Smooth muscle cell (in vitro differentiated cells): ENCODE measurements around the gene USP43. TPM values are rescaled to one million over a fixed set of nuclear protein-coding genes. Genes with fewer than 3 reads are reported as not detected.
A peak's percentile ranks its signal among the peaks of the same experiment; 100 is the strongest.
"Not testable (repeated sequence)": the region's sequence is repeated elsewhere in the genome, so short reads cannot be mapped to it uniquely, and the experiment has no call there.

Experiments
- DNase-seq: peaks from one replicate; lab custom pipeline; 2025; ENCODE audit not compliant: unreplicated experiment; lab: John Stamatoyannopoulos, UW
- H2AFZ ChIP-seq: fragments of 200-600 bp; sonication (generic); 2 replicates; pipeline ENCODE4 v1.6.0; 2016; ENCODE audit warnings: antibody characterized with exemption, low read depth, mild to moderate bottlenecking
- H3F3A ChIP-seq: fragments of 200-600 bp; sonication (generic); 2 replicates; pipeline ENCODE4 v1.6.0; 2017; ENCODE audit warnings: antibody characterized with exemption, low read depth
- H3K27ac ChIP-seq: fragments of 200-600 bp; sonication (generic); 2 replicates; pipeline ENCODE4 v1.5.1; 2016; ENCODE audit warnings: low read depth, mild to moderate bottlenecking
- H3K27me3 ChIP-seq: fragments of 200-600 bp; sonication (generic); 2 replicates; pipeline ENCODE4 v1.6.1; 2016; ENCODE audit warnings: low read depth, mild to moderate bottlenecking
- H3K36me3 ChIP-seq: fragments of 200-600 bp; sonication (generic); 2 replicates; pipeline ENCODE4 v1.5.1; 2016; ENCODE audit warnings: low read depth
- H3K4me1 ChIP-seq: fragments of 200-600 bp; sonication (generic); 2 replicates; pipeline ENCODE4 v1.5.1; 2016; ENCODE audit warnings: low read depth
- H3K4me2 ChIP-seq: fragments of 200-600 bp; sonication (generic); 2 replicates; pipeline ENCODE4 v1.6.0; 2016; ENCODE audit warnings: mild to moderate bottlenecking
- H3K4me3 ChIP-seq: fragments of 200-600 bp; sonication (generic); 2 replicates; pipeline ENCODE4 v1.5.1; 2016; ENCODE audit warnings: mild to moderate bottlenecking
- H3K79me2 ChIP-seq: fragments of 200-600 bp; sonication (generic); 2 replicates; pipeline ENCODE4 v1.6.0; 2016; ENCODE audit warnings: low read depth, mild to moderate bottlenecking
- H3K9ac ChIP-seq: fragments of 200-600 bp; sonication (generic); 2 replicates; pipeline ENCODE4 v1.6.0; 2016; ENCODE audit warnings: low read depth
- H3K9me3 ChIP-seq: fragments of 200-600 bp; sonication (generic); replicated peaks from 2 replicates; pipeline ENCODE4 v1.5.1; 2016; ENCODE audit warnings: low read depth
- H4K20me1 ChIP-seq: fragments of 200-600 bp; sonication (generic); 2 replicates; pipeline ENCODE4 v1.6.0; 2016; ENCODE audit warnings: low read depth
- WGBS: methylation state at CpG from one replicate; pipeline ENCODE4 v1.1.7; 2016; ENCODE audit warnings: low lambda C conversion rate; 5-methylcytosine and 5-hydroxymethylcytosine counted together
- polyA plus RNA-seq: library from polyadenylated mRNA; unstranded; fragments of >200 nt; fragmentation: Nextera tagmentation; extraction: Ambion mirVana; gene quantifications from 2 replicates; pipeline ENCODE4 v1.2.1, GENCODE V29; 2016
- total RNA-seq: library from RNA; depleted of rRNA; stranded (reverse); fragments of >200 nt; gene quantifications from 2 replicates; pipeline ENCODE4 v1.2.3, GENCODE V29; 2014
- TF ChIP-seq, protein P1 (sequence below): fragments of 200-600 bp; sonication (generic); IDR thresholded peaks from 2 replicates; pipeline ENCODE4 v1.5.1; 2017; ENCODE audit warnings: borderline replicate concordance, mild to moderate bottlenecking, antibody characterized with exemption; ENCODE audit not compliant: insufficient read depth, poor library complexity, severe bottlenecking

The USP43 gene
- total and polyA plus RNA-seq, 2 experiments from 2014 or later = 2.0 to 2.7 TPM

DNA sequence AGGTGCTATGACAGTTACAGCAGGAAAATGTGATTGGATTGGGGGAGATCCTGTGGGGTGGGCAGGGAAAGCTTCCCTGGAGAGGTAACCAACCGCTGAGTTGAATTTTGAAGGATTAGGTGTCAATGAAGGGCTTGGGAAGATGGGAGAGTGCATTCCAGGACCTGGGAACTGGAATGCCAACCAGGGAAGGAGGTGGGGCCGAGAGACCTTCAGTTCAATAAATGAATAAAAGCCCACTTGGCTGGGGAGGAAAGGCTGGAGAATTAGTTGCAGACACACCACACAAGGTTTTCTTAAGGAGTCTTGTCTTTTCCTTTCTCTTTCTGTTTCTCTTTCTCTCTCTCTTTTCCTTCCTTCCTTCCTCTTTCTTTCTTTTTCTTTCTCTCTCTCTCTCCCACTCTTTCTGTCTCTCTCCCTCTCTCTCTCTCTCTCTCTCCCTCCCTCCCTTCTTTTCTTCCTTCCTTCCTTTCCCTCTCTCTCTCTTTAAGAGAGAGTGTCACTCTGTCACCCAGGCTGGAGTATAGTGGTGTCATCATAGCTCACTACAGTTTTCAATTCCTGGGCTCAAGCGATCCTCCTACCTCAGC, 3.3 kb downstream of the USP43 start:
- H3K9me3 ChIP-seq = no peaks in the 10 kb centered on the region
- no peaks in the 10 kb centered on the region for H3K36me3 ChIP-seq
- H3K4me1 ChIP-seq = peaks cover 22% of the 10 kb centered on the region
- 47% methylated on average over 3 of the region's 3 CpGs for WGBS
- TF ChIP-seq, protein P1, sequence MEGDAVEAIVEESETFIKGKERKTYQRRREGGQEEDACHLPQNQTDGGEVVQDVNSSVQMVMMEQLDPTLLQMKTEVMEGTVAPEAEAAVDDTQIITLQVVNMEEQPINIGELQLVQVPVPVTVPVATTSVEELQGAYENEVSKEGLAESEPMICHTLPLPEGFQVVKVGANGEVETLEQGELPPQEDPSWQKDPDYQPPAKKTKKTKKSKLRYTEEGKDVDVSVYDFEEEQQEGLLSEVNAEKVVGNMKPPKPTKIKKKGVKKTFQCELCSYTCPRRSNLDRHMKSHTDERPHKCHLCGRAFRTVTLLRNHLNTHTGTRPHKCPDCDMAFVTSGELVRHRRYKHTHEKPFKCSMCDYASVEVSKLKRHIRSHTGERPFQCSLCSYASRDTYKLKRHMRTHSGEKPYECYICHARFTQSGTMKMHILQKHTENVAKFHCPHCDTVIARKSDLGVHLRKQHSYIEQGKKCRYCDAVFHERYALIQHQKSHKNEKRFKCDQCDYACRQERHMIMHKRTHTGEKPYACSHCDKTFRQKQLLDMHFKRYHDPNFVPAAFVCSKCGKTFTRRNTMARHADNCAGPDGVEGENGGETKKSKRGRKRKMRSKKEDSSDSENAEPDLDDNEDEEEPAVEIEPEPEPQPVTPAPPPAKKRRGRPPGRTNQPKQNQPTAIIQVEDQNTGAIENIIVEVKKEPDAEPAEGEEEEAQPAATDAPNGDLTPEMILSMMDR = no peak
- H4K20me1 ChIP-seq = no peaks in the 10 kb centered on the region
- H3K27ac ChIP-seq = peak overlapping the region; percentile 12
- peaks cover 9% of the 10 kb centered on the region for H3F3A ChIP-seq
- H3K4me2 ChIP-seq = peak overlapping the region; percentile 56
- no peak overlapping the region for H2AFZ ChIP-seq
- no peak for DNase-seq
- no peaks in the 10 kb centered on the region for H3K27me3 ChIP-seq
- H3K9ac ChIP-seq = no peak overlapping the region
- H3K79me2 ChIP-seq = peaks cover 12% of the 10 kb centered on the region
- H3K4me3 ChIP-seq = no peak overlapping the region

DNA sequence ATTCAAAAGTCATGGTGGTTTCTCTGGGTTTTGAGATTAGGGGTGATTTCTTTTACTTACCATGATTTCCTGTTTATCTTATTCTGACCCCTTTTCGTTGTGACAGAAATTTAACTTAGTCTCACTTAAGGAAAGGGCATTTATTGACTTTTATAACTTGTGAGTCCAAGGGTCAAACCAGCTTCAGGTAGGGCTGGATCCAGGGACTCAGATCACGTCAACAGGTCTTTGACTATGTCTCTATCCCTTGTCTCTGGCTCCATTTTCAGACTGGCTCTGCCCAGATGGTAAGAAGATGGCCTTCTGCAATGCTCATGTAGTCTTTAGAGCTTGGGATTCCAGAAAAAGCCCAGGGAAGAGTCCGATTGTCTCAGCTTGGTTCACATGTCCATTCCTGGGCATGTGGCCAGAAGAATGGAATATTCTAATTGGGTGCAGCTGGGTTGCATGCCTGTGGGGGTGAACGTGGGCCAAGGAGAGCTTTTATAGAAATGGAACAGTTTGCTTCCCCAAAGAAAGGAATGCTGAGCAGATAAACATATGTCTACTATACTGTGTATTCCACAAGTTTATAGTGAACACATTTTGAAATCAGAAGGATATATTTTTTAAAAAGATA, 13.4 kb downstream of the USP43 start:
- no peak for DNase-seq
- Histone ChIP-seq H3K27me3 (no peaks in the 10 kb centered on the region), H3F3A (no peaks in the 10 kb centered on the region), H3K4me2 (no peak overlapping the region), H3K9ac (no peak overlapping the region), H2AFZ (no peak overlapping the region), H3K4me3 (no peak overlapping the region), H3K9me3 (no peaks in the 10 kb centered on the region), H4K20me1 (no peaks in the 10 kb centered on the region), H3K4me1 (no peaks in the 10 kb centered on the region), H3K36me3 (no peaks in the 10 kb centered on the region), H3K79me2 (no peaks in the 10 kb centered on the region), H3K27ac (no peak overlapping the region)
- TF ChIP-seq, protein P1 = no peak
- WGBS = 86% methylated on average over 4 of the region's 4 CpGs

DNA sequence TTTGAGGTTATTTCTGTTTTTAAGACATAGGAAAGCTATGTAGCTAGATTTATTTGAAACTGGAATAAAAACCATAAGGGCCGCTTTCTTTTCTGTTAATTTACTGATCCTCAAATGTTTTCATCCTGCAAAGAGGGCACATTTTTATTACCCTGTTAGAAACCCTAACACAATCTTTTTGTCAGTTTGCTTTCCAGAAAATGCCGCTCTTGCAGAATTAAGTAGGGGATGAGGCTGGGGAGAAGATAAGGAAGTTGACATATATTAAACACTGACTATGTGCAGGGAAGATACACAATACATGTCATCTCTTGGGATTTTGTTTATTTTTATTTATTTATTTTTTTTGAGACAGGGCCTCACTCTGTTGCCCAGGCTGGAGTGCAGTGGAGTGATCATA, 15.7 kb downstream of the USP43 start:
- Histone ChIP-seq H4K20me1 (no peaks in the 10 kb centered on the region), H3K4me1 (no peaks in the 10 kb centered on the region), H2AFZ (no peak overlapping the region), H3K4me3 (no peak overlapping the region), H3K9me3 (no peaks in the 10 kb centered on the region), H3K9ac (no peak overlapping the region), H3K36me3 (no peaks in the 10 kb centered on the region), H3K4me2 (no peak overlapping the region), H3F3A (no peaks in the 10 kb centered on the region), H3K79me2 (no peaks in the 10 kb centered on the region), H3K27ac (no peak overlapping the region), H3K27me3 (no peaks in the 10 kb centered on the region)
- WGBS = 72% methylated on average over 2 of the region's 2 CpGs
- TF ChIP-seq, protein P1 = no peak
- no peak for DNase-seq

DNA sequence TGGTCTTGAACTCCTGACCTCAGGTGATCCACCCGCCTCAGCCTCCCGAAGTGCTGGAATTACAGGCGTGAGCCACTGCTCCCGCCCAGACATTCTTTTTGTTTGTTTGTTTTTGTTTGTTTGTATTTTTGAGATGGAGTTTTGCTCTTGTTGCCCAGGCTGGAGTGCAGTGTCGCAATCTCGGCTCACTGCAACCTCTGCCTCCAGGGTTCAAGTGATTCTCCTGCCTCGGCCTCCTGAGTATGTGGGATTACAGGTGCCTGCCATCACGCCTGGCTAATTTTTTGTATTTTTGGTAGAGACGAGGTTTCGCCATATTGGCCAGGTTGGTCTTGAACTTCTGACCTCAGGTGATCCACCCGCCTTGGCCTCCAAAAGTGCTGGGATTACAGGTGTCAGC, 18.2 kb downstream of the USP43 start:
- not testable (repeated sequence) for H3K9me3 ChIP-seq, H3K4me1 ChIP-seq, DNase-seq, H3F3A ChIP-seq, H3K4me2 ChIP-seq, H3K9ac ChIP-seq, H4K20me1 ChIP-seq, H3K4me3 ChIP-seq, H3K27ac ChIP-seq, H3K36me3 ChIP-seq, H3K79me2 ChIP-seq, H2AFZ ChIP-seq, H3K27me3 ChIP-seq
- WGBS = 99% methylated on average over 11 of the region's 11 CpGs
